ENCODE measurements around the gene CTIF. TPM values are rescaled to one million over a fixed set of nuclear protein-coding genes. Genes with fewer than 3 reads are reported as not detected.

CTIF gene
- total RNA-seq, 4 donors from 2014 or later: 72.2 to 137 (median 86.5) TPM

- 95 to 98% methylated on average over 10 of the region's 10 CpGs for WGBS, 2 donors
- Histone ChIP-seq H3K36me3 (peaks cover 0 to 12% (median 0%) of the 10 kb centered on the region in 3 donors), H3K27ac (no peak overlapping the region), H3K27me3 (no peaks in the 10 kb centered on the region), H3K4me1 (peaks cover 0 to 46% (median 25%) of the 10 kb centered on the region in 4 donors), H3K4me3 (no peak overlapping the region), H3K9me3 (no peaks in the 10 kb centered on the region)
- TF ChIP-seq POLR2A (IDR thresholded peaks at IDR 0.05): no peak
- no peak for TF ChIP-seq EP300 (IDR thresholded peaks at IDR 0.05)
- TF ChIP-seq CTCF (IDR thresholded peaks at IDR 0.05): no peak
- DNase-seq (ENCODE audit: low spot score in 2 of 2): no peak
Measured at GRCh38 chr18:48718251-48718959, 179.6 kb downstream of the CTIF start.

GRCh38 chr18:48719388-48719787 lies 180.6 kb downstream of the CTIF start:
- H3K9me3 ChIP-seq: no peaks in the 10 kb centered on the region
- H3K4me1 ChIP-seq: peaks cover 0 to 36% (median 21%) of the 10 kb centered on the region in 4 donors
- TF ChIP-seq CTCF (IDR thresholded peaks at IDR 0.05) (no peak), POLR2A (IDR thresholded peaks at IDR 0.05) (no peak), EP300 (IDR thresholded peaks at IDR 0.05) (no peak)
- no peak for DNase-seq (ENCODE audit: low spot score in 2 of 2)
- H3K4me3 ChIP-seq: no peak overlapping the region
- H3K27ac ChIP-seq: no peak overlapping the region
- H3K27me3 ChIP-seq: no peaks in the 10 kb centered on the region
- 95 to 97% methylated on average over 4 of the region's 4 CpGs for WGBS, 2 donors
- H3K36me3 ChIP-seq: peaks cover 0 to 9% (median 0%) of the 10 kb centered on the region in 3 donors

GRCh38 chr18:48719974-48720654 lies 181.3 kb downstream of the CTIF start:
- 78 to 80% methylated on average over 12 of the region's 12 CpGs for WGBS, 2 donors
- Histone ChIP-seq H3K4me1 (peaks cover 0 to 29% (median 15%) of the 10 kb centered on the region in 4 donors), H3K27me3 (no peaks in the 10 kb centered on the region), H3K4me3 (no peak overlapping the region), H3K36me3 (peaks cover 0 to 9% (median 0%) of the 10 kb centered on the region in 3 donors), H3K27ac (no peak overlapping the region), H3K9me3 (no peaks in the 10 kb centered on the region)
- no peak for DNase-seq (ENCODE audit: low spot score in 2 of 2)
- TF ChIP-seq CTCF (IDR thresholded peaks at IDR 0.05) (no peak), POLR2A (IDR thresholded peaks at IDR 0.05) (no peak), EP300 (IDR thresholded peaks at IDR 0.05) (no peak)

GRCh38 chr18:48720655-48721025 lies 181.8 kb downstream of the CTIF start:
- H3K4me3 ChIP-seq: no peak overlapping the region
- DNase-seq (ENCODE audit: low spot score in 2 of 2): no peak
- H3K27me3 ChIP-seq: no peaks in the 10 kb centered on the region
- peaks cover 0 to 9% (median 0%) of the 10 kb centered on the region in 3 donors for H3K36me3 ChIP-seq
- H3K4me1 ChIP-seq: peaks cover 0 to 24% (median 11%) of the 10 kb centered on the region in 4 donors
- no peaks in the 10 kb centered on the region for H3K9me3 ChIP-seq
- TF ChIP-seq CTCF (IDR thresholded peaks at IDR 0.05): no peak
- no peak for TF ChIP-seq POLR2A (IDR thresholded peaks at IDR 0.05)
- TF ChIP-seq EP300 (IDR thresholded peaks at IDR 0.05): no peak
- no peak overlapping the region for H3K27ac ChIP-seq
- 95 to 96% methylated on average over 6 of the region's 6 CpGs for WGBS, 2 donors

DNA sequence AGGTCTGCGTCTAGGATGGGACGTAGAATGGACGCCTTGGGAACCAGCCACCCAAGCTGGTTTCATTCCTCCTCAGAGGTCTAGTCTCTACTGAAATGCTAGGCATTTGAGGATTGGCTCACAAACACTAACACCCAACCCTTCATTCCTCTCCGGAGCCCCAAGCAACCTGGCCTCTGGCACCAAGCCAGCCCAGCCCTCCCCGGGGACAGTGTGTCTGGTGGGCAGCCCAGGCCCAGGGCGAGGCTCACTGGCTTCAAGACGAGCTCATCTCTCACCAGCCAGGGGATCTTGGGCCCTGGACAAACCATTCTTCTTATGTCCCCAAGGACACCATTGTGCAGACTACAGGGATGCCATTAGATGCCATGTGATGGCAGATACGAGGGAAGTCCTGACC lies 182.5 kb downstream of the CTIF start:
- no peak for DNase-seq (ENCODE audit: low spot score in 2 of 2)
- 67 to 68% methylated on average over 8 of the region's 8 CpGs for WGBS, 2 donors
- H3K27me3 ChIP-seq: no peaks in the 10 kb centered on the region
- peaks cover 0 to 2% (median 0%) of the 10 kb centered on the region in 4 donors for H3K9me3 ChIP-seq
- TF ChIP-seq POLR2A (IDR thresholded peaks at IDR 0.05) (no peak), EP300 (IDR thresholded peaks at IDR 0.05) (no peak), CTCF (IDR thresholded peaks at IDR 0.05) (no peak)
- no peak overlapping the region for H3K4me3 ChIP-seq
- peaks cover 0 to 9% (median 0%) of the 10 kb centered on the region in 3 donors for H3K36me3 ChIP-seq
- H3K4me1 ChIP-seq: peaks cover 0 to 18% (median 5%) of the 10 kb centered on the region in 4 donors
- H3K27ac ChIP-seq: no peak overlapping the region
